NCI-H2107 treated with DMSO at 0.1 percent for 48 hours (cell line): Measurements from ENCODE around the gene GPR12.
A peak's percentile ranks its signal among the peaks of the same experiment; 100 is the strongest.
"Not testable (repeated sequence)": the region's sequence is repeated elsewhere in the genome, so short reads cannot be mapped to it uniquely, and the experiment has no call there.

Experiments used
- DNase-seq: peaks from one replicate; lab custom pipeline; 2025; ENCODE audit not compliant: unreplicated experiment; lab: John Stamatoyannopoulos, UW

The GPR12 gene

DNA sequence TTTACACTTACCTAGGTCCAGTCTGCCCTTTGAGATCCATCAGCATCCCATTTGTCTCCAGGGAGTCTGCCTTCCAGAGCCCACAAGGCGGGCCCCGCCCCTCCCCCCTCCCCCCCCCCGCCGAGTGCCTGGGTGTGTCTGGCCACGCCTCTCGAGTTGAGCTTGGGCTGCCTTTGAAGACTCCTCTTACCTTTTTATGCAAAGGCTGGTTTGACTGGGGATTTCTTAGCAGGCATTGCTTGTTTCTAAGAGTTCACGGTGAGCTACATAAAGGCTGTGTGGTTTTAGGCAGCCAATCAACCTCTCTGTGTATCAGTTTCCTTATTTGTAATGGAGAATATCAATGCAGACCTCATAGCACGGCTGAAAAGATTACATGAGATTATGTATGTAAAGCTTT is 11.3 kb downstream of the GPR12 start:
- DNase-seq, result no peak

DNA sequence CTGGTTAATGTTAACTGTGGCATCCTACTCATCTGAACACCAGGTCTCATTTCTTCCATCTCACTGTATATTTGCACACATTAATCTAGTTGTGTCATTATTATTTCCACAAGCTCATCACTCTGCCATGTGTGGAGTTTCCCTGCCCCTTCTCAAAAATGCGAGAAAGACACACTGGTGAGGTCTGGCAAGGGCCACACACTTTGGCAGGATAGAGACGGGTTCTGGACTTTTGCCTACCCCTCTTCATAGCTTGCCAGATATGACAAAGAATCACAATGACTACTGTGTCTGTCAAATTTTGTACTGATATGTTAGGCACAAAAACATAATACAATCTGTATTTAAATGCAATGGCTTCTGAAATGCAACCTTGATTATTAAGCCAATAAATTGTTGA is 12.9 kb downstream of the GPR12 start:
- DNase-seq, result no peak

DNA sequence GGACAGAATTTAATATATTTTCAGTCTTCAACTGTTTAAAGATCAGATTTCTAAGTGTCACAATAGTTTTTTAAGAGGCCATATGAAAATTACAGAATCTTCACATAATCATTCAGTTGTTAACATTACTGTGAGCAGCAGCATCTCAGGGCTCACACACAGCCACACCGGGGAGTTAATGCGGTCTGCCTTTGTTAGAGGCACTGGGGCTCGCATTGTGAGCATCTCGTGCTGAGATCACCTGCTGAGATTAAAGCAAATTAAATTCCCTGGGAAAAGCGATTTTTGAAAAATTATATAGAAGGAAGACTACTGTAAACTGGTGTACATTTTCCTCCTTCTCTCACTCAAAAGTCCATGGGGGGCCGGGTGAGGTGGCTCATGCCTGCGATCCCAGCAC is 16.6 kb downstream of the GPR12 start:
- peak; percentile 48 for DNase-seq

DNA sequence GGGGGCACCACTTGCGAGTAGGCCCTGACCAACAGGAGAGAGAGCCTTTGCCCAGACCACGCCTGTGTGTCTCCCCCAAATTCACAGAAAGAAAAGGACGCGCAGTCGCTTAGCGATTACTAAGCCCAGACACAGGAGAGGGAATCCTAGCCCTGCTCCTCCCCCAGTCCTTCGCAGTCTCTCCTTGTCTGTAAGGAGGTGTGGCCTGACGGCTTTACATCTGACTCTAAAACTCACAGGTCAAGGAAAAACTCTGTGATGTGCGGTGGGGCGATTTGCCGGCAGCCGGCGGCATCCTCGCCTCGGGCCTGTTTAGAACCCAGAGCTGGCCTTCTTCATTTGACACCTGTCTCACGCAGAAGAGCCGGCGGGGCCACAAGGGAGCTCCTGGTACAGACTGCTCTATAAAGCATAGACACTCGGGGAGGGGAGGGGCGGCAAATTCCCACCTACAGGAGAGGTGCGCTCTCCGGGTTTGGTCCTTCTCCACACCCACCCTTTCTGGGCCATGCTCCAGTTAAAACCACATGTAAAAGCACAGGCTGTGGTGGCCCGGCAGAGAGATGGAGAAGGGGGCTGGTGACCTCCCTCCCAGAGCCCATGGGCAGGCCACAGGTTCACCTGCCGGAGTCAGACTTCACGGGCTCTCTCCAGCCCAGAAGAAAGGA is 17.8 kb downstream of the GPR12 start:
- DNase-seq, result no peak

DNA sequence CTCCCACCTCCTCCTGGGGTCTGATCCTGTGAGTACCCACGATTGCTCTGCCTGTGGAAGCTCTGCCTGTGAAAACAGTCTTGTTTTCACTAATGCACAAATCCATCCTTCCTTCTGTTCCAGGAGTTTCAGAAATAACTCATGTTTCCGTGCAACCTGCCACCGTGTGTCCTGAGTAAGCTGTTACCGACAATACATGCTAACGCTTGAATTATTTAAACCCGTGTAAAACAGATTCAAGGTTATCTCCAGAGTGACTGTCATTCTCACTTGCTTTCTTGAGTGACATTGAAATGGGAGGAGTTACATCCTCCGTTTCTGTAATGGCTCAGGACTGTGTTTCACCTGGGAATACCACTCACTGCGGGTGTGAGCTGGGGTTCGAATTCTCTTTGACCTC is 24.9 kb downstream of the GPR12 start:
- DNase-seq, result no peak

DNA sequence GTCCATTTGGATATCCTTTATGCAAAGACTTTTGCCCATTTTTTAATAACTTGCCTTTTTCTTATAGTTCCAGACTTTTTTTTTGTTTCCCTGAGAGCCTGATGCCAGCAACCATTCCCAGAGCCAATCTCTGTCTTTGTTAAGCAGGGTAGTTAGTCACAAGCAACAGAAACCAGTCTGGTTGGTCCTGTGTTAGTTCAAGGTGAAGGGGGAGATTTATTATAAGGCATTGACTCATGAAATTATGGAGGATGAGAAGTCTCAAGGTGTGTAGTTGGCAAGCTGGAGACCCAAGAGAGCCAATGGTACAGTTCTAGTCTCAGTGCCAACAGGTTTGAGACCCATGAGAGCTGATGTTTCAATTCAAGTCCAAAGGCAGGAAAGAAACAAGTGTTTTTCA is 33.0 kb downstream of the GPR12 start:
- no peak for DNase-seq

DNA sequence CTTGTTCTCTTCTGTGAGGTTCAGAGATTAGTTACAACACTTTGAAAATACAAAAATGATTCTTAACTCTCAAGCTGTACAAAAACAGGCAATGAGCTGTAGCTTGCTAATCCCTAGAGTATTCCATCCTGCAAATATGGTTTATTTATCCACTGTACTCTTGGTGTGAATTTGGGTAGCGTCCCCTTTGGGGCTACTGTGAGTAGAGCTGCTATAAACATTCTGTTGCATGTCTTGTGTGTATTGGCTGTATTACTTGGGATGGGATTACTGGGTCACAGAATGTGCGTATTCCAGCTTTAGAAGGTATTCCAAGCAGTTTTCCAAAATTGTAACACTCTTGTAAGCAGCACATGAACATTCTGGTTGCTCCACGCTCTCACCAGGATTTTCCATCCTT is 33.5 kb downstream of the GPR12 start:
- no peak for DNase-seq

DNA sequence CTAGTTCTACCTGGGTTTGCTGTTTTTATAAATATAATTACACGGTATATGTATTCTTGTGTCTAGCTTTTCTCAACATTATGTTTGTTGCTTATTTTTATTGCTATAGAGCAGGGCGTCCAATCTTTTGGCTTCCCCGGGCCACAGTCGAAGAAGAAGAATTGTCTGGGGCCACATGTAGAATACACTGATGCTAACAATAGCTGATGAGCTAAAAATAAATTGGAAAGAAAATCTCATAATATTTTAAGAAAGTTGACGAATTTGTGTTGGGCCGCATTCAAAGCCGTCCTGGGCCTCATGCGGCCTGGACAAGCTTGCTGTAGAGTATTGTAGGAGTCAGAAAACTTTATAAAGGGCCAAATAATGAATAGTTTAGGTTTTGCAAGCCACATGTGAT is 33.9 kb downstream of the GPR12 start:
- no peak for DNase-seq

DNA sequence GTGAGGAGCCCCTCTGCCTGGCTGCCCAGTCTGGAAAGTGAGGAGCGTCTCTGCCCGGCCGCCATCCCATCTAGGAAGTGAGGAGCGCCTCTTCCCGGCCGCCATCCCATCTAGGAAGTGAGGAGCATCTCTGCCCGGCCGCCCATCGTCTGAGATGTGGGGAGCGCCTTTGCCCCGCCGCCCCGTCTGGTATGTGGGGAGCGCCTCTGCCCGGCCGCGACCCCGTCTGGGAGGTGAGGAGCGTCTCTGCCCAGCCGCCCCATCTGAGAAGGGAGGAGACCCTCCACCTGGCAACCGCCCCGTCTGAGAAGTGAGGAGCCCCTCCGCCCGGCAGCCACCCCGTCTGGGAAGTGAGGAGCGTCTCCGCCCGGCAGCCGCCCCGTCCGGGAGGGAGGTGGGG is 37.0 kb downstream of the GPR12 start:
- DNase-seq, result not testable (repeated sequence)

DNA sequence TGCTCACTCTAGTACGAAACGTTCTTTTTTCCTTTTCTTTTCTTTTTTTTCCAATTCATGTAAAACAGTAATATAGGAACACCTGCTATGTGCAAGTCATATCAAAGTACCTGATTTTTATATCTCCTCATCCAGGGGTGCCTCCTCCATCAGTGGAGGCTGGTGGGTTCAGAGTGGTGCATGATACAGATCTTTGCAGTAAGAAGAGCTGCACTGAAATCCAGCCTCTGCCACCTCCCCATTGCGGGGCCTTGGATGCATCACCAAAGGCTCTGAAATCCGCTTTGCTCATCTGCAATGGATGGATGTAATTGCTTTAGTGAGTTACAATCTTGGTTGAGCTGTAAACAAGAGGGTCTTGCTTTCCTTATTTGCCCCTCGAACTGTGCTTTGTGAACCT is 38.3 kb downstream of the GPR12 start:
- DNase-seq, result no peak

DNA sequence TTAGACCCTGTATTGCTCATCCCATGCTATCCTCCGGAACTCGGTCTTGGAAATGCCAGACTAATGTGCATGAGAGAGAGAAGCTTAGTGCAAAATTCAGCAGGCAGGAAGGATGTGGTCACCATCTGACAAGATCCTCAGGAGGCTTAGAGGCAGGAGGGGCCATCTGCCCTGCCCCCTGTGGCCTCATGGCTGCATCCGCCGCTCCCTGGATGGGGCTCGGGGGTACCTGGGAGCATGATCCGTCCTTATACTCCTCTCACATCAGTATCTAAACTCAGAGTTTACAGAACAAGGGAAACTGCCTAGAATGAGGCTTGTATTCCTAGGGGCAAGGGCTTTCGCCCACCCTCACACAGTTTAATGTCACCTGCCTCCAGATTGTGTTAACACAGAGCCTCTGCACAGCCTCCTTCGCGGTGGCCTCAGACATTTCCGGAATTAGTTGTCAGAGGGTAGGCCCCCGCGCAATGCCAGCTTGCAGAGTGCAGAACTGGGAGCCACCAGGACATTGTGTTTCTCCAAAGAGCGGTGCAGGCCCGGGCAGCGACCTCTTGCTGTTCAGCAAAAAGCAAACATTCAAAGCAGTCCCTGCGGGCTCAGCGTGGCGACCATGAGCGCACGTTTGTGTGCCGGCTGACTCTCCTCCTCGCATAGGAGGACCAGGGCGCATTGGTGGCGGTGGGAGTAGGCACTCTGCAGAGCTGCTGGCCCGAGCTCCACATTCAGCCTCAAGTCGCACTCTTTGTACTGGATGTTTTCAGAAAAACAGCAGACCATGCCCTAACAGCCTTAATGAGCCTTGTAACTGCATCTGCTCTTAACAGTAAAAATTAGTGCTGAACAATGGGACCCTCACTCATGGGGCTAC is 39.1 kb downstream of the GPR12 start:
- no peak for DNase-seq

DNA sequence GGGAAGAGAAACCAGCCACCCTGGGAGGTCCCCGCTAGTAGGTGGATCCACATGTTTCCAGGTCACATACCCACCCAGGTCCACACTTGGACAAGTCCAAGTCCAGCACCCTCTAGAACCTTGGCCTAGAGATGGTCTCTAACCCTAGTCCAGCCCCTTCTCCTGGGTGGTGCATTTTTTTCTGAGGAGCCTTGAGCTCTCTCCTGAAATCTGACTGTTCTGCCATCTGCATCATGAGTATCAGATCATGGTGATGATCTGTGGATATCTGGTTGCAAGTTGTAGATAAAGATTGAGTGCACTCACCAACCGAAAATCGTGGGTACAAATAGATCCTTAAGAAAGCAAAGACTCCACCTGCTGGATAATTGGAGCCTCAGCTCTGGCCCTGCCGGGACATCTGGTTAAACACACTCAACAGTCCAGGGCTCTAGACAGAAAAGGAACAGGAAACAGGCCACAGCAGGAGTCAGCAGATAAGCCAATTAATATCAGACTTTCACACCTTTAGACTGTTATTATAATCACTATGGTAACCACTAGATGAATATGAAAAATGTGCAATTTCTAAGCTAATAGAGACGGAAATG is 41.1 kb downstream of the GPR12 start:
- DNase-seq, result peak; percentile 19

DNA sequence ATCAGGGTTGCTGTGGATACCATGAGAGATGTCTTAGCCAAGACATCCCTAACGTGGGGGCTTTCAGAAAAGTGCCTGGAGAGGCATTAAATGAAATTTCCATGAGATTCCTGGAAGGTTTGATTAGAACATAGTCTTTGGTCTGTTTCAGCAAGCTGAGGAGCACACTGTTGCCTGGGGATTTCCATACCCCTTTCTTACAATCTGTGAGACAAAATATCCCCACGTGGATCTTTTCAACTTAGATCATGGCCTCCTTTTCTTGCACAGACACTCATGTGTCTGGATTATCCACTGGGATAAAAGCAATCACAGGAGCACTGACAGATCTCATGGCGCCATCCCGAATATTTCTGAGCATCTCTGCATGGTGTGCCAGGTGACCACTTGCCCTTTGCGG is 41.7 kb downstream of the GPR12 start:
- DNase-seq, result no peak

DNA sequence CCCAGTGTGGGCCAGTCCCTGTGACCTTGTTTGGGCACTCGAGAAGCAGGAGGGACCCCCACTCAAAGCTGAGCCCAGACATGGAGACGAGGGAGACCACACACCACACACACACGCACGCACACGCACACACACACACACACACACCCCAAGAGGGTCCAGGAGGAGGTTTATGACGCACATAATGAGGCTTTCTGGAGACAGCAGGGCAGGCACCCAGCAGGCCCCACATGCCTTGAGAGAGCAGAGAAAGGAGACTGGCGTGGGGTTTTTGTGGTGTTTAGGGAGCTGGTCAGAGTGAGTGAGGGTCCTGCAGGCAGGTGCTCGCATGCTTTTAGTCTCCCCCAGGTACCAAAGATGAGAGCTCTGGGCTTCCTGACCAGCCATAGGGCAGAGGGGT is 42.4 kb downstream of the GPR12 start:
- DNase-seq, result no peak

DNA sequence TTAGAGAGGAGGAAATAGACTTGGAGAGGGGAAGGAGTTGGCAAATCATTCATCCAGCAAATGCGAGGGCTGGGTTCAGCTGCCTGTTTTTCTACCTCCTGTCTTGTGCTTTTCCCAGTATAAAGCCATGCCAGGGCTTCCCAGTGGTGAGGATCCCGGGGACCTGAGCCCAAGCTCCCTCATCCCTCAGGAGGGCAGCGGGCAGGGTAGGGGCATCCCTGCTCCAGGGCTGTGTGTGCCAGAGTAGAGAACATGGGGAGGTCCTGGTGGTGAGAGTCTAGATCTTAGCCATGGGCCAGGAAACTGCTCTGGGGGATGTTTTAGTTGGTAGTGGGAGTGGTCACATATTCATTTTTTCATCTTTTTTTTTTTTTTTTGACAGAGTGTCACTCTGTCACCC is 43.6 kb downstream of the GPR12 start:
- DNase-seq, result no peak

DNA sequence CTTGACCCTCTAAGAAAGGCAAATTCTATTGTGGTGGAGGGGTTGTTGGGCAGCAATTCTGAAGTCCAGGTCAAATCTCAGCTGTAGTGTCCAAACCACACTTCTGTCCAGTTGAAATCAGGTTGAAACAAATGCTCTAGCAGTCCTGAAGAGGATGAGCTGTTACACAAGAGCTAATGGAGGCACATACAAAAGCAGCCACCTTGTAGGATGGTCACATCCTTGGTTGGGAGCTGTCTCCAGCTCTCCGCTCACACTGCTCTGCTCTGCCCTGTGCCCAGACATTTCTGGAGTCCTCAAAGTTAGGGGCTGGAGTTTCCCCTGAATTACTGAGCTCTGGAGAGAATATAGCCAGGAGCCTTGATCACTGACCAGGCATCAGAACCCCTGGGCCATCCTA is 47.2 kb downstream of the GPR12 start:
- DNase-seq, result no peak

DNA sequence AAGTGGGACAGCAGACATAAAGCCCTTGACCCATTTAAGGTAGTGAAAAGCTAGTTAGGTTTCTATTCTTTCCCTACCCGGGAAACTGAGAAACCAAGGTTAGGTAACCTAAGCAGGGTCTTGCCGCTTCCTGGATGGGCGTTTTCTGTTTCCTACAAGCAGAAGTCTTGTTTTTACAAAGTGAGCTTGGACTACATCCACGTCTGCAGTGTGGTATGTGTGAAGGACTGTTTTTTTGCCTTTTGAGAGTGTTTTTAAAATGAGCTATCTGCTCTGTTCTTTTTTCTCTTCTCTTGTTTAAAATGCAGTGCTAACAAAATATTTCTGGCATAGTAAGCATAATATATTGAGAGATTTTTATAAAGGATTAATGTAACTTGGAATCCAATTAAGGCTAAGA is 49.4 kb downstream of the GPR12 start:
- no peak for DNase-seq

DNA sequence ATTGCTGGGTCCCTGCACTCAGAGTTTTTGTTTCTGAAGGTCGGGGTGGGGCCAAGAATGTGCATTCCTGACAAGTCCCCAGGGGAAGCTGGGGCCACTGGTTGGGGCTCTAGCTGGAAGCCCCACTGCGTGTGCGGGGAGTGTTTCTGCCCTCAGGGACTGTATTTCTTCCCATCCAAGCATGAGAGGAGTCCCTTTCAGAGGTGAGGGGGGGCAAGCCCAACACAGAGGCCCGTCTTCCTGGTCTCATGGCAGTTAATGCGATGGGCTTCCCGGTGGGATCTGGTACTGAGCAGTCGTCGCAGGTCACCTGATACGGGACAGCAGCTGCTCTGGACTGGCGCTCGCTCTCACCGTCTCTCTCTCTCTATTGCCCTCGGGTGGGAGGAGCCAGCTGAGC is 50.4 kb downstream of the GPR12 start:
- DNase-seq, result no peak

DNA sequence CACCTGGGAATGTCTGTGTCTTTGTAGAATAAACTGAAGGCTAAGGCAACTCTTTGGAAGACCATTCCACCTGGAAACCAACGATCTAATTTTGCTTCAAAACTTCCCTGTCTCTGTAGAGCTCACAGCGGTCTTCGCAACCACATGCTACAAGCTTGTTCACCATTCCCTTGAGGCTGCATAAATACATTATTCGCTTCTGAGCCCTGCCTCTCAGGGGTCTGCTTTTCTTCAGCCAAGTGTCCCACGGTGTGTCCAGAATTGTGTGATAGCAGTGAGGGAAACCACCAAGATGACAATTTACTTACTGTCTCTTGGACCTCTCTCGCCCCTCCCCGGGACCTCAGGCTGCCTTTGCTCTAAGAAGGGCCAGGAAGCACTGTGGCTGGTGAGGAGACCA is 51.1 kb downstream of the GPR12 start:
- DNase-seq, result no peak

DNA sequence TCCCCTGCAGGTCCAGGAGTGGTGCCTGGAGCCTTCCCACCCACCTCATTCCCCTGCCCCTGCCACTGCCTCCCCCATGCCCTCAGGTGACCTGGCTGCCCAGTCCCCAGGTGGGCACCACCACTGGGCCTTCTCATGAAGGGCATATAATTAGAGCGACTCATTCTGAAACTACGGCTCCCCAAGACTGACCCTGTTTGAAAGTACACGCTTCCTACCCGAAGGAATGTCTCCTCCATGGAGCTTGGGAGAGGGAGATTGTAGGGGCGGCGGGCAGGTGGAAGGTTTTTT is 52.6 kb downstream of the GPR12 start:
- DNase-seq, result no peak

DNA sequence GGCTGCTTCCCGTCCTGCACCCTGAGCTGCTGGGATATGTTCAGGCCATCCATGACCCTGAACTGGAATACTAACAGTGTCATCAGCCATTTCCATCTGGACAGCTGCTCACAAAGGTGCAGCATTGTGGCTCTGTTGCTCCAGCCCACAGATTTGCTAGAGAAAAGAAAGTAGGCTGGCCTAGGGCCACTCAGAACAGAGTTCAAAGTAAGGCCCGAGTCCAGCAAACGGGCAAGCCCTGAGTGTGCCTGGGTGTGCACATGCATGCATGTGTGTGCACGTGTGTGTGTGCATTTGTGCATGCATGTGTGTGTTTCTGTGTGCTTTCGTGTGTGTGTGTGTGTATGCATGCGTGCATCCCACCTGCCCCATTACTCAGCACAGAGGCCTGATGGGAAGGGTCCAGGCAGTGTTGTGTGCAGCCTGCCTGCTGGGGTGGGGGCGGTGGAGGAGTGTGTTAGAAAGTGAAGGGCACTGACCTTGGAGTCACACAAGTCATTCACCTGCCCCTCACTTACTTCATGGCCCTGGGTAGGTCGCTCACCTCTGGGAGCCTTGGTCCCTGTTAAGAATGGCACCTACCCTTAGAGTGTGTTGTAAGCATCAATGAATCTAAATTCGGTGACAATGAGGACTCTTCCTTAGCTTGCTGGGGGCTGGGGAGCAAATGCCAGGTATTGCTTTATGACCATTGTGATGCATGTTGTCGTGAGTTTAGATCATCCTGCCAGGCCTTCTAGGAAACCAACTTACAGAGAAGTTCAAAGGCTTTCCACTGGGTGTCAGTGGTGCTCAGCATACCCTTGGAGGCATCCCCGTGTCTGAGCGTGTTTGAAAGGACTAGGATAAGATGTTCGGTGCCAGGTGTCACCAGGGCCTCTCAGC is 53.2 kb downstream of the GPR12 start:
- peak; percentile 79 for DNase-seq

DNA sequence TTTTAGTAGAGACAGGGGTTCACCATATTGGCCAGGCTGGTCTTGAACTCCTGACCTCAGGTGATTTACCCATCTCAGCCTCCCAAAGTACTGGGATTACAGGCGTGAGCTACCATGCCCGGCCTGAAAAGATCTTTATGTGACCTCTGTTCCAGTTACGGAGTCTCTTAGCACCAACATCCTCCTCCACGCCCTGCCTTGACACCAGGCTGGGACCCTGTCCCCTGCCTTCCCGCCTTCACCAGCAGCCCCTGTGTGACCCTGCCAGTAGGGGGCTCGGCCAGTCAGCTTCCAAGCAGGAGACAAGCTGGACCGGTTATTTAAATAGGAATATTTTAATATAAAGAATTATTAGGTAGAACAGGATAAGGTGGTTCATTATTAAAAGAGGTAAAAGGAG is 54.2 kb downstream of the GPR12 start:
- DNase-seq, result no peak
